GM21576 (cell line): ENCODE measurements around the gene LYSMD4.
"Not testable (repeated sequence)": the region's sequence is repeated elsewhere in the genome, so short reads cannot be mapped to it uniquely, and the experiment has no call there.

Experiments
- ATAC-seq: cut with Tn5 transposase; IDR thresholded peaks from one replicate; pipeline ENCODE4 v1.9.1; 2021; ENCODE audit warnings: mild to moderate bottlenecking, moderate library complexity; ENCODE audit not compliant: unreplicated experiment

Gene LYSMD4

GRCh38 chr15:99733268-99734039 is at the start of gene LYSMD4:
Gene LYSMD4, minus strand, starts transcription at chr15:99733437. Its CDS starts 1,438 bp downstream, at chr15:99731999.
- peak; percentile 99 for ATAC-seq

GRCh38 chr15:99782029-99782428 is 48.8 kb upstream of the LYSMD4 start:
- ATAC-seq = not testable (repeated sequence)

GRCh38 chr15:99777144-99777543 is 43.9 kb upstream of the LYSMD4 start:
- ATAC-seq = no peak

- ATAC-seq = no peak
These were observed 31.3 kb upstream of the LYSMD4 start for GRCh38 chr15:99764522-99764921.

GRCh38 chr15:99763827-99764226 is 30.6 kb upstream of the LYSMD4 start:
- no peak for ATAC-seq

- no peak for ATAC-seq
These were observed 29.1 kb upstream of the LYSMD4 start for GRCh38 chr15:99762288-99762687.

GRCh38 chr15:99755692-99756409 is 22.6 kb upstream of the LYSMD4 start:
- peak; percentile 92 for ATAC-seq

- ATAC-seq = no peak
These were observed 19.8 kb upstream of the LYSMD4 start for GRCh38 chr15:99753066-99753465.

- no peak for ATAC-seq
These were observed 19.3 kb upstream of the LYSMD4 start for GRCh38 chr15:99752556-99752955.

GRCh38 chr15:99750326-99750725 is 17.1 kb upstream of the LYSMD4 start:
- ATAC-seq = not testable (repeated sequence)

- ATAC-seq = no peak
These were observed 16.1 kb upstream of the LYSMD4 start for GRCh38 chr15:99749386-99749785.

- ATAC-seq = no peak
These were observed 12.3 kb upstream of the LYSMD4 start for GRCh38 chr15:99745370-99746086.

- no peak for ATAC-seq
These were observed 10.9 kb upstream of the LYSMD4 start for GRCh38 chr15:99744142-99744541.

GRCh38 chr15:99741835-99742234 is 8.6 kb upstream of the LYSMD4 start:
- no peak for ATAC-seq

GRCh38 chr15:99738021-99738847 is 5.0 kb upstream of the LYSMD4 start:
- no peak for ATAC-seq

- no peak for ATAC-seq
These were observed 3.5 kb upstream of the LYSMD4 start for GRCh38 chr15:99736702-99737101.

GRCh38 chr15:99735868-99736267 is 2.6 kb upstream of the LYSMD4 start:
- ATAC-seq = no peak

GRCh38 chr15:99734575-99734974 is 1.3 kb upstream of the LYSMD4 start:
- ATAC-seq = no peak

- not testable (repeated sequence) for ATAC-seq
These were observed 729 bp upstream of the LYSMD4 start for GRCh38 chr15:99734040-99734291.

- ATAC-seq = peak; percentile 30
These were observed 428 bp downstream of the LYSMD4 start for GRCh38 chr15:99732751-99733267.
